ENCODE results near the gene DKC1.
"Not testable (repeated sequence)": the region's sequence is repeated elsewhere in the genome, so short reads cannot be mapped to it uniquely, and the experiment has no call there.

The DKC1 gene

GRCh38 chrX:154806837-154807501 lies 44.3 kb downstream of the DKC1 start:
- DNase-seq (ENCODE audit: low read depth), result no peak
- TF ChIP-seq CTCF (conservative IDR thresholded peaks at IDR 0.05; ENCODE audit: low read depth, low read length), result no peak
- no peak overlapping the region for H3K4me3 ChIP-seq (ENCODE audit: low read length)

GRCh38 chrX:154809939-154810665 lies 47.4 kb downstream of the DKC1 start:
- H3K4me3 ChIP-seq (ENCODE audit: low read length), result no peak overlapping the region
- TF ChIP-seq CTCF (conservative IDR thresholded peaks at IDR 0.05; ENCODE audit: low read depth, low read length), result no peak
- DNase-seq (ENCODE audit: low read depth), result no peak

- no peak for TF ChIP-seq CTCF (conservative IDR thresholded peaks at IDR 0.05; ENCODE audit: low read depth, low read length)
- DNase-seq (ENCODE audit: low read depth), result no peak
These were observed 49.9 kb downstream of the DKC1 start for GRCh38 chrX:154812341-154813101.

GRCh38 chrX:154813801-154814200 lies 51.1 kb downstream of the DKC1 start:
- TF ChIP-seq CTCF (conservative IDR thresholded peaks at IDR 0.05; ENCODE audit: low read depth, low read length), result no peak
- H3K4me3 ChIP-seq (ENCODE audit: low read length), result no peak overlapping the region
- no peak for DNase-seq (ENCODE audit: low read depth)

More at GRCh38 chrX:154812341-154813101, 49.9 kb downstream of the DKC1 start:
- no peak overlapping the region for H3K4me3 ChIP-seq (ENCODE audit: low read length)

GRCh38 chrX:154815274-154815818 lies 52.7 kb downstream of the DKC1 start:
- no peak for TF ChIP-seq CTCF (conservative IDR thresholded peaks at IDR 0.05; ENCODE audit: low read depth, low read length)
- H3K4me3 ChIP-seq (ENCODE audit: low read length), result no peak overlapping the region
- DNase-seq (ENCODE audit: low read depth), result no peak

- H3K4me3 ChIP-seq (ENCODE audit: low read length); DNase-seq (ENCODE audit: low read depth): not testable (repeated sequence)
These were observed 53.7 kb downstream of the DKC1 start for GRCh38 chrX:154816326-154816898.

GRCh38 chrX:154817048-154817618 lies 54.5 kb downstream of the DKC1 start:
- not testable (repeated sequence) for H3K4me3 ChIP-seq (ENCODE audit: low read length)

More at GRCh38 chrX:154817048-154817618, 54.5 kb downstream of the DKC1 start:
- DNase-seq (ENCODE audit: low read depth), result not testable (repeated sequence)
